LNCAP (cell line): ENCODE results near the gene PPHLN1.

ENCODE experiments used
- TF ChIP-seq, protein P1 (sequence below): fragments of 450-650 bp; IDR thresholded peaks from 2 replicates; pipeline ENCODE4 v1.5.1; 2017; ENCODE audit warnings: mild to moderate bottlenecking

Gene PPHLN1

DNA sequence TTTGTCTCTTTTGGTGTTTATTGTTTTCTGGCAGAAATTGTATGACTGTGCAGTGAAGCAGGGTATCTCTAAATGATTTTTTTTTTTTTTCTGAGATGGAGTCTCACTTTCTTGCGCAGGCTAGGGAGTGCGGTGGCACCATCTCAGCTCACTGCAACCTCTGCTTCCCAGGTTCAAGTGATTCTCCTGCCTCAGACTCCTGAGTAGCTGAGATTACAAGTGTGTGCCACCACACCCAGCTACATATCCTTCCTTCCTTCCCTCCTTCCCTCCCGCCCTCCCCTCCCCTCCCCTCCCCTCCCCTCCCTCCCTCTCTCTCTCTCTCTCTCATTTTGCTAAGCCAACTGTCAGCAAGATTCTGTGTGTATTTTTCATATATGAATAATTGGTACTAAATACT, 94.4 kb downstream of the PPHLN1 start:
- TF ChIP-seq, protein P1, sequence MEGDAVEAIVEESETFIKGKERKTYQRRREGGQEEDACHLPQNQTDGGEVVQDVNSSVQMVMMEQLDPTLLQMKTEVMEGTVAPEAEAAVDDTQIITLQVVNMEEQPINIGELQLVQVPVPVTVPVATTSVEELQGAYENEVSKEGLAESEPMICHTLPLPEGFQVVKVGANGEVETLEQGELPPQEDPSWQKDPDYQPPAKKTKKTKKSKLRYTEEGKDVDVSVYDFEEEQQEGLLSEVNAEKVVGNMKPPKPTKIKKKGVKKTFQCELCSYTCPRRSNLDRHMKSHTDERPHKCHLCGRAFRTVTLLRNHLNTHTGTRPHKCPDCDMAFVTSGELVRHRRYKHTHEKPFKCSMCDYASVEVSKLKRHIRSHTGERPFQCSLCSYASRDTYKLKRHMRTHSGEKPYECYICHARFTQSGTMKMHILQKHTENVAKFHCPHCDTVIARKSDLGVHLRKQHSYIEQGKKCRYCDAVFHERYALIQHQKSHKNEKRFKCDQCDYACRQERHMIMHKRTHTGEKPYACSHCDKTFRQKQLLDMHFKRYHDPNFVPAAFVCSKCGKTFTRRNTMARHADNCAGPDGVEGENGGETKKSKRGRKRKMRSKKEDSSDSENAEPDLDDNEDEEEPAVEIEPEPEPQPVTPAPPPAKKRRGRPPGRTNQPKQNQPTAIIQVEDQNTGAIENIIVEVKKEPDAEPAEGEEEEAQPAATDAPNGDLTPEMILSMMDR: no peak

DNA sequence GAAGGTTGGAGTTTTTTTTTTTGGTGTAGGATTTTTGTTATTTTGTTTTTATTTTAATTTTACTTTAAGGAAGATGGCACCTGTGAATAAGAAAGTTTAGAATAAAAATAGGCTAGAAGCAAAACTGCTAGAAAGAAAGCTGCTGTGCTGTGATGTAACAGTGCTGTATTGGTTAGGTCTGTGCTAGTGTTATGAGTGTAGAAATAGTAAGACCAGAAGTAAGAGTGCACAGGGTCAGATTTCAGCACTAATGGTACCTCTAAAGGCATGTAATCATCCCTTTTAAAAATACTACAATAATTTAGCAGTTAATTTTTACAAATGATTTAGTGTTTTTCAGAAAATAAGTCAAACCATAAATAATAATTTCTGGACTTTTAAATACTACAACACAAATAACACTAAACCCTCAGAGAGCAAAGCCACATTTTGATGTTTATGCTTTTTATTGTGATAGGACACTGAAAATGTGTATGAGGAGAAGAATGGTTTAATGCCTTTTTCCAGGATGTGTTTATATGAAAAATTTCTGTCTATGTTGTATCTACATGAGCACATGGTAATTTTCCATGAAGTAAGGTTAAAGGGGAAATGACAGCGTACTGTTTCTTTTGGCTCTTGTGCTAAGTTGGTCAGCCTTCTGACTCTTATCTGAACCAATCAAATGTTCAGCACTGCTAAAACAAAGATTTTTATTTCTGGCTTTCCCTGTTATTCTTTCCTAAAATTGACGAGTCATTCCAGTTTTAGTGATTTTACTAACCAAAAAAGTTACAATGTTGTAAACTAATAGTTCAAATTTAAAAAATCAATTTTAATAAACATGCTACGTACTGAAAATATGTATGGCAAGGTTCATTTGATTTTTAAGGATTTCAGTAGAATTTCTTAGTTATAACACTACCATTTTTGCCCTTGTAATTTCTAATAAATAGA, 96.1 kb downstream of the PPHLN1 start:
- TF ChIP-seq, protein P1: no peak

DNA sequence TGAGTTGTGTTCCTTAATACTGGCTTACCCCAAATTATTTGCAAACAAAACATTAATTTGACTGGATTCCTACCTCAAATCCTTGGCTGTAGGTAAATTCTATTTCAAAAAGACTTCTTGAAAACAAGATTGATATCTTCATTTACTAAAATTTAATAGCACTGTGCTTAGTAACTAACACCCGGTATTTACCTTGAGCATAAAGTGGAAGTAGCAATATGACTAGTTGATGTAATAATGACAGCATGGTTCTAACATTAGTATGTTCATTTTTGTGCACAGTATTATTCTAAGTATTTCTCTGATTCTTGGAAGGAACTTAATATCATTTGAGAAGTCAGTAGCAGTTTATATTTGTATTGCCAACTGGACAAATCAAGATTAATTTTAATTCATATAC, 96.8 kb downstream of the PPHLN1 start:
- TF ChIP-seq, protein P1: no peak

DNA sequence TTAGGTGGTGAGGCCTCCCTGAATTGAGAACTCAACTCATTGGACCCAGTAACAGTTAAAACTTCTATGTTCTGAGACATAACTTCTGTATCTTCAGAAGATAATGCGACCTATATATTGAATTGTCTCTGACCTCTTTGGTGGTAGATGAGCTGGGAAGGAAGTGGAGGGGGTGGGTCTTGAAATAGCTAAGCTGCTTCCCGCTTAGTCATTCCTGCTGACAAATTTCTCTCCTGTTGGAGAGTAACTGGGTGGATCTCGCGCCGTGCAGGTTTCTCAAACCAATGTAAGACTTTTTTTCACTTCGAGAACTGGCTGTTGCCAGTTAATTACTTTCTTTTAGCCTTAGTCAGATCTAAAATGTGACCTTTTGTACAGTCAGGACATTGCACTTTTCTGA, 100.8 kb downstream of the PPHLN1 start:
- TF ChIP-seq, protein P1: no peak

DNA sequence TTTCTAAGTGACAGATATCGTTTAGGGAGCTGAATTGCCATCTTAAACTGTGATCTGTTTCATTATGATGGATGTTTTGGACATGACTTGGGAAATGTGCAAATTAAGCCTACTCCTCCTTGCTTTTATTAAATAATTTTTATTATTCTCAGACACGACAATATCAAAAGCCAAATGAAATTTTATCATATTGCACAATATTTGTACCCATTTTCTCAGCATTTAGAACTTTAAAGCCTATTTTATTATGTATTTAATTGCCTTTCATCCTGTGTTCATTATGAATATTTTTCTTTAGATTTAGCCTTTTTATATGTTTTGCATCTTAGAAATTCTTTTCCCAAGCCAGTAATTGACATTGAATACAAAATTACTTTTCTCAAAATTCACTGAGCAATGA, 102.9 kb downstream of the PPHLN1 start:
- TF ChIP-seq, protein P1: no peak

DNA sequence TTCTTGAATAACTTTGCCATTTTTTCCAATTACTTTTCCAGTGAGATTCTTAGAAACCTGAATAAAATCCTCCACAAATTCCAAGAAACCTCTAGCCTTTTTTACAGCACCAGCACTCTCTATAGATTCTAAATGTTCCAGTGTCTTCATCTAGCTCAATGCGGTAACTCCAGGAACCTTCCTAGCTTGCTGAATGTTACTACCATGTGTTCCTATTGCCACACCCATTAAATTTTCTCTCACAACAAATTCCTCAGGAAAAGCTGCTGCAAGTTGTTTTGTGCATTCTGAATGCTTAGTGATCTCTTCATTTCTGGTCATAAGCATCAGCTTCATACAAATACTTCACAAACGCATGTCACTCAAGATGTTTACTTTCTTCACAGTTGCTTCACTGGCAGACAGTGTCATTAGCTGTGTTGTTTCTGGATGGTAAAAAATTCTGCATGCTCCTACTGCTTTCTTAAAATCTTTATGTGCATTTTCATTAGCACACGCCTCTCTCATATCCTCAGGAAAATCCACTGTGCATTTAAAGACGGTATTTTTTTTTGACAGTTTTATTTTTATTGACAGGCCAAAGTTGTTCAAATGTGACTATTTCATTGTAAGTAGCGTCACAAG, 106.7 kb downstream of the PPHLN1 start:
- TF ChIP-seq, protein P1: no peak

DNA sequence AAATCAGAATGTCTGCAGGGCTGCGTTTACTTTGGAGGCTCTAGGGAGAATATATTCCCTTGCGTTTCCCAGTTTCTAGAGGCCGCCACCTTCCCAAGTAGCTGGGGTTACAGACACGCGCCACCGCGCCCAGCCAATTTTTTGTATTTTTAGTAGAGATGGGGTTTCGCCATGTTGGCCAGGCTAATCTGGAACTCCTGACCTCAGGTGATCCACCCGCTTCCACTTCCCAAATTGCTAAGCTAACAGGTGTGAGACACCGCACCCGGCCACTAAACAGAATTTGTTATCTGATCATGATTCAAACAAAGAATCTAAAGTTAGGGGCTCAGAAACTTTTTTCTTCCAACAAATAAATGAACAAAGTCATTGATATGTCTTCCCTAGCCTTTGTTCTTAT, 114.6 kb downstream of the PPHLN1 start:
- TF ChIP-seq, protein P1: no peak
